Ectodermal cell (in vitro differentiated cells): ENCODE measurements around the gene FUT6.
"Not testable (repeated sequence)": the region's sequence is repeated elsewhere in the genome, so short reads cannot be mapped to it uniquely, and the experiment has no call there.

Source experiments
- H3K27ac ChIP-seq: 2 replicates; pipeline ENCODE4 v1.7.0; 2013; ENCODE audit warnings: mild to moderate bottlenecking, low read depth, low read length; ENCODE audit not compliant: insufficient read depth, poor library complexity, severe bottlenecking
- H3K27me3 ChIP-seq: 2 replicates; pipeline ENCODE4 v1.7.0; 2013; ENCODE audit warnings: mild to moderate bottlenecking, low read length; ENCODE audit not compliant: insufficient read depth, control insufficient read depth, poor library complexity, severe bottlenecking
- H3K36me3 ChIP-seq: one replicate; pipeline ENCODE4 v1.7.0; 2013; ENCODE audit warnings: low read length; ENCODE audit not compliant: control insufficient read depth, insufficient read depth
- H3K4me1 ChIP-seq: one replicate; pipeline ENCODE4 v1.7.0; 2013; ENCODE audit warnings: low read length; ENCODE audit not compliant: control insufficient read depth, insufficient read depth
- H3K4me3 ChIP-seq: 2 replicates; pipeline ENCODE4 v1.7.0; 2013; ENCODE audit warnings: low read depth, low read length, control low read depth; ENCODE audit not compliant: insufficient read depth
- H3K9me3 ChIP-seq: 2 replicates; pipeline ENCODE4 v1.7.0; 2013; ENCODE audit warnings: mild to moderate bottlenecking, low read length, moderate library complexity; ENCODE audit not compliant: control insufficient read depth
- WGBS, 2 experiments: methylation state at CpG; one replicate each; pipeline ENCODE4 v1.1.7; 2013; ENCODE audit warnings: missing lambda C conversion rate in 2 of 2; 5-methylcytosine and 5-hydroxymethylcytosine counted together

FUT6 gene

DNA sequence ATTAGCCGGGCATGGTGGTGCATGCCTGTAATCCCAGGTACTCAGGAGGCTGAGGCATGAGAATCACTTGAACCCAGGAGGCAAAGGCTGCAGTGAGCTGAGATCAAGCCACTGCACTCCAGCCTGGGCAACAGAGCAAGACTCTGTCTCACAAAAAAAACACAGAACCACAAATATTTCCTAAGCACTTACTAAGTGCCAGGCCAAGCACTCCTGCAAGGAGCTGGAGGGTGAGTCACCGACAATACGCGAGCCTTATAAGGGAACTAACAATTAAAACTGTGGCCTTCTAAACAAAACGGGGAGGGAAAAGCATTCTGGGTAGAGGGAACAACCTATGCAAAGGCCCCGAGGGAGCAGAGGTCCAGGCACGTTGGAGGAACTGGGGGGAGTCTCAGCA is 35.0 kb upstream of the FUT6 start:
- H3K4me3 ChIP-seq, H3K27ac ChIP-seq, H3K4me1 ChIP-seq, H3K36me3 ChIP-seq, H3K9me3 ChIP-seq, H3K27me3 ChIP-seq: not testable (repeated sequence)
- 85% methylated on average over 7 of the region's 7 CpGs for WGBS, 2 experiments

DNA sequence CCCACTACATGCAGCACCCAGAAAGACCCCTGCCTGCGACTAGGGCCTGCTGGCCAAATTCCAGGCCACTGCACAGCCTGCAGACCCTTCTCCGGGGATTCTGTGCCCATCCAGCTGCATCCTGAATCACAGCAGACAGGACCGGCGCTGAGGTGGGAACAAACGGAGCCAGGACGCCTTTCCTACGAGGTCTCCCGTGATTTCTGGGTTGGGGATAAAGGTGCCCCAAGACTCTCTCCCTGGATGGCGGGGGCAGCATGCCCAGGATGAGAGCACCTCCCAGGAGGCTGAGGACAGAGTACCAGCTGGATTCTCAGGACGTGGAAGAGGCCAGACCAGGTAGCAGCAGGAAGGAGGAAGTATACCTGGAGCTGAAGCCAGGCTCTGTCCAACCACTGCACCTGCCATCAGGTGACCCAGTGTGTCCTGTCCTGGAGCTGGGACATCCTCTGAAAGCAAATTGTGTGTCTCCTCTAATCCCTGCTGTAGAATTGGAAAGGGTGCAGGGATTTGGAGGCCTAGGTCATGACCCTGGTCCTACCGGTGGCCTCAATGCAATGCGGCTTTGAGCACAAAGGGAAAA is 34.2 kb upstream of the FUT6 start:
- 95% methylated on average over 12 of the region's 12 CpGs for WGBS, 2 experiments
- no peaks in the 10 kb centered on the region for H3K9me3 ChIP-seq
- no peaks in the 10 kb centered on the region for H3K36me3 ChIP-seq
- H3K27ac ChIP-seq: no peak overlapping the region
- H3K4me3 ChIP-seq: no peak overlapping the region
- H3K4me1 ChIP-seq: peaks cover 8% of the 10 kb centered on the region
- H3K27me3 ChIP-seq: no peaks in the 10 kb centered on the region

DNA sequence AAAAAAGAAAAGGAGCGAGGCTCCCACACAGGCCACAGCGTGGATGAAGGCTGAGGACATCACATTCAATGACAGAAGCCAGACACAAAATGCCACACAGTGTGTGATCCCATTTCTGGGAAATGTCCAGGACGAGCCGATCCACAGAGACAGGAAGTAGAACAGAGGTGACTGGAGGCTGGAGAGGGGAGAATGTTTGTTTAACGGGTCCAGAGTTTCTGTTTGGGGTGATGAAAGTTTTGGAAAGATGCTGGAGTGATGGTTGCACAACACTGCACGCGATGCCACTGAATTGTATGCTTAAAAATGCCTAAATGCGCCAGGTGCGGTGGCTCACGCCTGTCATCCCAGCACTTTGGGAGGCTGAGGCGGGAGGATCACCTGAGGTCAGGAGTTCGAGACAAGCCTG is 31.5 kb upstream of the FUT6 start:
- Histone ChIP-seq H3K4me3 (no peak overlapping the region), H3K9me3 (no peaks in the 10 kb centered on the region), H3K36me3 (no peaks in the 10 kb centered on the region), H3K27me3 (no peaks in the 10 kb centered on the region), H3K4me1 (peaks cover under 1% of the 10 kb centered on the region), H3K27ac (no peak overlapping the region)
- 91 to 93% methylated on average over 12 of the region's 12 CpGs for WGBS, 2 experiments

DNA sequence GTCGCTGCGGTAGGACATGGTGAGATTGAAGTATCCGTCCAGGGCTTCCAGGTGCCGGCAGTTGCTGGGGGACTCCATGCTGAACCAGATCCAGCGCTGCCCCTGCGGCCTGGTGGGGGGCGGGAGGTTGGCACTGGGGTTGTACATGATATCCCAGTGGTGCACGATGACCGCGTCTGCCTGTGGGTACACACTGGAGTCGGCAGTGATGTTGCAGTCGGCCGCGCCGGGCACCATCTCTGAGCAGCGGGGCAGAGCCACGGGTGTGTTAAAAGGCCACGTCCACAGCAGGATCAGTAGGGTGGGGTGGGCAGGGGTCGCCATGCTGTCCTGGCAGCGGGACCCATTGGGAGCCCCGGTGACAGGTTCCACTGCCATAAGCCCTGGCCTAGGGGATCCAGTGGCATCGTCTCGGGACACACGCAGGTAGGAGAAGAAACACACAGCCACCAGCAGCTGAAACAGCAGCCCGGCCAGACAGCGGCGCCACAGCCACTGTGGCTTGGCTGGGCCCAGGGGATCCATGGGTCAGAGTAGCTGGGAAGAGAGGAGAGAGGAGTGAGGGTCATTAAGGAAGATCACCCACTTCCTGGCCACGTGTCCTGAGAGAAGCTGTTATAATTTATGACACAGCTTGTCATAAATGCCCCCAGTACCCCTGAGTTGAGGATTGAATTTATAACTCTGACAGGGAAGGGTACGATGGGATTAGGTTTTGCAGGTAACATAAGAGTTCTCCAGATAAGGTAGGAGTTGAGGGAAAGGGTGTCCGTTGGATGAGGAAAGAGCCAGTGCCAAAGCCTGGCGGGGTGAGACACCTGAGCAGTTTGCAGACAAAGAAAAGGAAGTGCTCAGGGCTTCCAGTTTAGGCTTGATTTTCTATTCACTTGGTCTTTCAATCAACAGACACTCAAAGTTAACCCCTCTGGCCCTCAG is 28.0 kb upstream of the FUT6 start:
- Histone ChIP-seq H3K4me3 (no peak overlapping the region), H3K36me3 (no peaks in the 10 kb centered on the region), H3K27ac (no peak overlapping the region), H3K9me3 (no peaks in the 10 kb centered on the region), H3K27me3 (no peaks in the 10 kb centered on the region), H3K4me1 (no peaks in the 10 kb centered on the region)
- 89% methylated on average over 31 of the region's 31 CpGs for WGBS, 2 experiments

DNA sequence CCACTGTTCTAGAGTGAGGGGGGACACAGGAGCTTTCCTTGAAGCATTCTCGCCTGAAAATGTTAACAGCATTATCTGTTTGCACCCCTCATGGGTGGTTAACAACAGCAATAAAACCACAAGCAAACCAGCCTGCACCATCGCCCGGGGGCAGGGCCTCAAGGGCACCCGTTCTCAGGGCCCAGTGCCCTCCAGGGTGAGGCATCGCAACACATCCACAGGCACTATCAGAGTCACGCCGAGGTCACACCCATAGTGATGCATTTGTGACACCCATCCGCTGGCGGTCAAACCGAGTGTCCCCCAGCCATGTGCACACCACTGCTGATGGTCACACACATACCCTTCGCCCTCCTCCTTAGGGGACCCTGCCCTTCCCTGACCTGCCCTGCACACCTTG is 26.3 kb upstream of the FUT6 start:
- H3K9me3 ChIP-seq: no peaks in the 10 kb centered on the region
- 93 to 96% methylated on average over 11 of the region's 11 CpGs for WGBS, 2 experiments
- no peak overlapping the region for H3K4me3 ChIP-seq

DNA sequence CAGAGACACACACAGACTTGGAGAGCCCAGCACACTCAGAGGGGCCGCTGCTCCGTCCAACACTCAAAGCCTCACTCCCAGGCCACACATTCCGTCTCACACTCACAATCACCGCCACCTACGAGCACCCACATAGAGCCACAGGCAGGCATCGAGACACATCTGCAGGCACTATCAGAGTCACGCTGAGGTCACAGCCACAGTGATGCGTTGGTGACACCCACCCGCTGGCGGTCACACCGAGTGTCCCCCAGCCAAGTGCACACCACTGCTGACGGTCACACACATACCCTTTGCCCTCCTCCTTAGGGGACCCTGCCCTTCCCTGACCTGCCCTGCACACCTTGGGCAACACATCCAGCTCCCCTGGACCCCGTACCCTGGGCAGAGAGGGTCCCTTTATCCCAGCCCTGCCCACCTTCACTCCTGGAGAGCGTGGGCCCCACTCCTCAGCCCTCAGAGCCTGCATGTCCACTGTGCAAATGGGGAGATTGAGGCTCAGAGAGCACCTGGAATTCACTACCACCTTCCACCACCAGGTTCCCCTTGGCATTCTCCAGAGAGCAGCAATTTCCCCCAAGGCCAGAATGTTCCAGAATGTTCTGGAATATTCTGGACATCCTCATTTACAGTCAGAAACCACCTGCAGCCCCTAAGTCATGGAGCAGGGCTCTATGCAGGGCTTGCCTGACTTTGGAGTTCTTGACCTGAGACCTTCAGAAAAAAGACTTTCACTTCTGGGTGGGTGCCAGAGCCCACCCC is 25.4 kb upstream of the FUT6 start:
- 93% methylated on average over 14 of the region's 14 CpGs for WGBS, 2 experiments
- Histone ChIP-seq H3K27ac (no peak overlapping the region), H3K36me3 (no peaks in the 10 kb centered on the region), H3K4me1 (no peaks in the 10 kb centered on the region), H3K27me3 (no peaks in the 10 kb centered on the region), H3K4me3 (no peak overlapping the region), H3K9me3 (no peaks in the 10 kb centered on the region)

More for the DNA sequence above, 26.3 kb upstream of the FUT6 start:
- H3K36me3 ChIP-seq: no peaks in the 10 kb centered on the region
- H3K4me1 ChIP-seq: no peaks in the 10 kb centered on the region
- H3K27ac ChIP-seq: no peak overlapping the region
- no peaks in the 10 kb centered on the region for H3K27me3 ChIP-seq

DNA sequence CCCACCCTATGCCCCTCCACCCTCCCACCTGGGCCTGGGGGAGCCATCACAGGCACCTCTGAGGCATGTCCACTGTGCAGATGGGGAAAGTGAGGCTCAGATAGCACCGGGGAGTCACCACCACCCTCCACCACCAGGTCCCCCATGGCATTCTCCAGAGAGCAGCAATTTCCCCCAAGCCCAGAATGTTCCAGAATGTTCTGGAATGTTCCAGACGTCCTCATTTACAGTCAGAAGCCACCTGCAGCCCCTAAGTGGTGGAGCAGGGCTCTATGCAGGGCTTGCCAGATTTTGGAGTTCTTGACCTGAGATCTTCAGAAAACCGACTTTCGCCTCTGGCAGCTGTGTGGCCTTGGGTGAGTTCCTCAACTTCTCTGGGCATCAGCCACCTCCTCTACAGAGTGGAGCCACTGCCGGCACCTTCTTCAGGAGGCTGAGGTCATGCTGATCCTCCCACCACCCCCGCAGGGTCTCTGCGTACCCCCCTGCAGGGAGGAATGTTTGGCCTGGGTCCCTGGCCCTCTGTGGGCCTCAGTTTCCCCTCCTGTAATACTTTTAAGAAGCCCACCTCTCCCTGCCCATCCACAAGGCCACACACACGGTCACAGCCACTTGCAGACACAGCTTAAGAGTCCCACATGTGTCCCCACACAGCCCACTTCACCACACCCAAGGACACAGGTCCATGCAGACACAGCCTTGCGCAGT is 24.7 kb upstream of the FUT6 start:
- Histone ChIP-seq H3K27me3 (no peaks in the 10 kb centered on the region), H3K36me3 (no peaks in the 10 kb centered on the region)
- 90 to 91% methylated on average over 9 of the region's 9 CpGs for WGBS, 2 experiments

DNA sequence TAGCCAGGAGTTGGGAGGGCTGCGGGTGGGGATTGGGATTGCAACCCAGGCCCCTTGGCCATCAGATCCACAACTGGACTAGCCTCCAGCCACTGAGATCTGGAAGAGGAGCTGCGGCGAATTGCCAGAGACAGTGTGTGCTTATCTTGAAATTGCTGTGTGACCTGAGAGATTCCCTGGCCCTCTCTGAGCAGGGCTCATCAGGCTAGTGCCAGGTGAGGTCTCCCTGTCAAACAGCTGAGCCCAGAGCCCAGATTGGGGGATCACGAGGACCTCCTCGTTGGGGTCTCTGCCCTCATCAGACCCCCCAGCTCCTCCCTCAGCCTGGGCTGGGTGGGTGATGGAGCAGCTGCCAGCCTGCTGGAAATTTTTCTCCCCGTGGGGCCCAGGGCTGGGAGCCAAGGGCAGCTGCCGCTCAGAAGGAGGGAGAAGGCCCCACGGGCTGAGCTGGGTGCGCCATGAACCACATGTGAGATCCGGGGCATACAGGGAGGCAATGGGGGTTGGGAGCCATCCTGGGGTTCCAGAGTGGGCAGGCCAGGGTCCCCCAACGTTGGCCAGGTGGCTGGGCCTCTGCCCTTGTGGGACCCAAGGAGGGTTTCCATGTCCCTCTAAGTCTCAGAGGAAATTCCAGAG is 23.6 kb upstream of the FUT6 start:
- H3K36me3 ChIP-seq: no peaks in the 10 kb centered on the region
- no peaks in the 10 kb centered on the region for H3K4me1 ChIP-seq
- no peak overlapping the region for H3K4me3 ChIP-seq
- 88 to 91% methylated on average over 11 of the region's 11 CpGs for WGBS, 2 experiments
- H3K9me3 ChIP-seq: no peaks in the 10 kb centered on the region
- H3K27me3 ChIP-seq: no peaks in the 10 kb centered on the region
- no peak overlapping the region for H3K27ac ChIP-seq

More for the DNA sequence above, 24.7 kb upstream of the FUT6 start:
- H3K4me3 ChIP-seq: no peak overlapping the region
- H3K9me3 ChIP-seq: no peaks in the 10 kb centered on the region
- no peaks in the 10 kb centered on the region for H3K4me1 ChIP-seq
- no peak overlapping the region for H3K27ac ChIP-seq

DNA sequence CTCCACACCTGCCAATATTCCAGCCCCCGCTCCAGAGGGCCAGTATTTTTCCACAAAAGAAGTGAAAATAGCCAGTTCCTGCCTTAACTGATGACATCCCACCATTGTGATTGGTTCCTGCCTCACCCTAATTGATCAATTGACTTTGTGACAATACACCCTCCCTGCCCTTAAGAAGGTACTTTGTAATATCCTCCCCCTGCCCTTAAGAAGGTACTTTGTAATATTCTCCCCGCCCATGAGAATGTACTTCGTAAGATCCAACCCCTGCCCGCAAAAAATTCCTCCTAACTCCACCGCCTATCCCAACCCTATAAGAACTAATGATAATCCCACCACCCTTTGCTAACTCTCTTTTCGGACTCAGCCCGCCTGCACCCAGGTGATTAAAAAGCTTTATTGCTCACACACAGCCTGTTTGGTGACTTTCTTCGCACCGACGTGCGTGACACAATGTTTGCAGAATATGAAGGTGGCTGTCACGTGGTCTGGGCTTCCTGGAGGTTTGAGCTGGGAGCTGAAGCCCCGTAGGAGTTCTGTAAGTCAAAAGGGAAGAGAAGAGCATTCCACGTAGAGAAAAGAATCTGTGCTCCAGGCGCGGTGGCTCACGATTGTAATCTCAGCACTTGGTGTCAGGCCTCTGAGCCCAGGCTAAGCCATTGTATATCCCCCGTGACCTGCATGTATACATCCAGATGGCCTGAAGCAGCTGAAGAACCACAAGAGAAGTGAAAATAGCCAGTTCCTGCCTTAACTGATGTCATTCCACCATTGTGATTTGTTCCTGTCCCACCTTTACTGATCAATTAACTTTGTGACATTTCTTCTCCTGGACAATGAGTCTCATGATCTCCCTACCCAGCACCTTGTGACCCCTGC is 17.9 kb upstream of the FUT6 start:
- Histone ChIP-seq H3K27me3 (no peaks in the 10 kb centered on the region), H3K4me3 (no peak overlapping the region), H3K36me3 (no peaks in the 10 kb centered on the region), H3K27ac (no peak overlapping the region), H3K9me3 (no peaks in the 10 kb centered on the region), H3K4me1 (peaks cover 4% of the 10 kb centered on the region)
- WGBS, 2 experiments: 91 to 92% methylated on average over 18 of the region's 18 CpGs
